Activated CD8-positive, alpha-beta memory T cell treated with anti-CD3 and anti-CD28 coated beads for 36 hours (primary cell): ENCODE results near the gene GRIK3. TPM values are rescaled to one million over a fixed set of nuclear protein-coding genes. Genes with fewer than 3 reads are reported as not detected.

Source experiments
- CTCF ChIA-PET: fragments of 350-600 bp; sonication (Branson Sonifier 250); formaldehyde crosslinking; loops from one replicate; lab custom pipeline; 2021; ENCODE audit warnings: antibody characterized with exemption; lab: Charles Lee
- POLR2A ChIA-PET: fragments of 350-600 bp; sonication (Branson Sonifier 250); formaldehyde crosslinking; loops from one replicate; lab custom pipeline; 2021; ENCODE audit warnings: antibody characterized with exemption; lab: Charles Lee
- total RNA-seq, 2 experiments: library from RNA; stranded (reverse); gene quantifications; one replicate each; pipeline ENCODE4 v1.2.3, GENCODE V29; 2021

GRIK3 gene
- total RNA-seq, 2 experiments from 2014 or later: not detected

DNA sequence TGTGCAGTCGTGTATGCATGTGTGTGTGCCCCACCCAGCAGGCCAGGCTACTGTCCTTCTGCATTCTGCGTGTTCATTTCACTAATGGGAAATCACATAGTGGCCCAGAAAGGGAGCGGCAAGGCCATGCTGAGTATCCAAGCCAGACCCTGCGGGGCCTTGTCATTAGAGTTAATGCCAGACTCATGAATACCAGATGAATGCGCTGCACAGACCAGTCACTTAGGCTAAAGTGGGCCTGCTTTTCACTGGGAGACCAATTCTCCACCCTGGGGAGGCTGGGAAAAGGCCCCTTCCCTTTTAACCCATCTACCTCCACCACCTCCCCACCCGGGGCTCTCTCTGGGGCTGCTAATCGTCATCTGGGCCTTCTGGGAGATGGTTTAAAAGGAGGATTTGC is 17.0 kb upstream of the GRIK3 start:
- CTCF ChIA-PET: no interaction called here
- POLR2A ChIA-PET: no interaction called here

DNA sequence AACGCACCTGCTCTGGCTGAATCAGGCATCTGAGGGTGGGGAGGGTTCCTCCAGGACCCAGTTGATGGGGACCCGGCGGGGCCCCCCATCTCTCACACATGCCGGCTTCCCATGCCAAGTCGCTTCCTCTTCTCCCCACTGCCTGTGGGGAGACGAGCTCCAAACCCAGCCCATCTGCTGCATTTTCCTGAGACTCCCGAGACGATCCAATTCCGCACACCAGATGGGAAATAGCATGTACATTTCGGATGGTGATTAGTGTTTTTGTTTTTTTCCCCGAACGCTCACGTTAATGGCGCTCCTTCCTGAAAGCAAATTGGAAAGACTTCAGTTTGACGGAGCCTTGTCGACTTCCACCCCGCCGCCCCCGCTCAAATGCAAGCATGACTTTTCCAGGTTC is 13.2 kb upstream of the GRIK3 start:
- ChIA-PET POLR2A (no interaction called here), CTCF (no interaction called here)

DNA sequence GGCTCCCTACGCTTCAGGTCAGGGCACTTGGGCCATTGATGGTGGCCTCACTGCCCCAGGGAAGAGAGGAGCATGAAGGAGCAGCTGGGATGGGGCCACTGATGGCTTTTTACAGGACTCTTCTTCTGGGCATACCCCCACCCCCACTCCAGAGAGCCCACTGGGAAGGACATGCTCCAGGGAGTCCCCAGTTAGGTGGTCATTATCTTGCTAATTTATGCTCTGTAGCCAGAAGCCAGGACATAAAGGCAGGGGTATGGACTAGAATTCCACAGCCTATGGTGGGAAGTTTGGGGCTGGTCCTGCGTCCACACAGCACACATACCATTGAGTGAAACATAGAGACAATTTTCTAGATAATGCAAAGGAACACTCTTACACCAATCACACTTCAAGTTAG is 8.8 kb upstream of the GRIK3 start:
- ChIA-PET POLR2A (no interaction called here), CTCF (no interaction called here)

DNA sequence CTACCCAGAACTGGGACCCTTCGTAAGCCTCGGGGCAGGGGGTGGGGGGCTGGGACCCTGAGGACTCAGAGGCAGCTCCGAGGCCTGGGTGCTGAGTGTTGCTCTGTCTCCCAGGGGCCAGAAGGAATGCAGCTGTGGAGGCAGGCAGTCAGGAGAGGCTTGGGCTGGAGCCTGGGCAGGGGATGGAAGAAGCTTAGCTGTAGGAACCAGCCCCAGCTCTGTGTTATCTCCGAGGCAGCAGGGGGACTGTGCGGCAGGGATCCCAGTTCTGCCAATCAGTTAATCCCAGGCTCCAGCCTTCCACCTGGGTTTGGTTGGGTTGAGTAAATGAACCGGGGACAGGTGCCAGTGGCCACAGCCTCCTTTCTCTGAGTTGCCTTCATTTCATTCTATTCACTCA is 8.2 kb upstream of the GRIK3 start:
- CTCF ChIA-PET: no interaction called here
- POLR2A ChIA-PET: no interaction called here

DNA sequence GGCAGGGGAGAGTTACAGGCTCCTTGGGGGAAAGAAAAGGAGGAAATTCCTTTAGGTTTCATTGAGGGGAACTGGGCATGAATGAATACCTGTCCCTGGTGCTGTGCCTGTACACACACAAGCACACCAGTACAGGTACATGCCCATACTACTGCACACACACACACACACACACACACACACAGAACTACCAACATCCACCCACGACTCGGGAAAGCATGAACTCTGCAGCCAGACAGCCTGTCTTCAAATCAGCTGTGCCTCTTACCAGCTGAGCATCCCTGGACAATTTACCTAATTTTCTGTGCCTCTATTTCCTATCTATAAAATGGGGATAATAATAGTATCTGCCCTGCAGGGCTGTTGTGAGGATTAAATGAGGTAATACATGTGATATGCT is 7.2 kb upstream of the GRIK3 start:
- ChIA-PET CTCF (no interaction called here), POLR2A (no interaction called here)

DNA sequence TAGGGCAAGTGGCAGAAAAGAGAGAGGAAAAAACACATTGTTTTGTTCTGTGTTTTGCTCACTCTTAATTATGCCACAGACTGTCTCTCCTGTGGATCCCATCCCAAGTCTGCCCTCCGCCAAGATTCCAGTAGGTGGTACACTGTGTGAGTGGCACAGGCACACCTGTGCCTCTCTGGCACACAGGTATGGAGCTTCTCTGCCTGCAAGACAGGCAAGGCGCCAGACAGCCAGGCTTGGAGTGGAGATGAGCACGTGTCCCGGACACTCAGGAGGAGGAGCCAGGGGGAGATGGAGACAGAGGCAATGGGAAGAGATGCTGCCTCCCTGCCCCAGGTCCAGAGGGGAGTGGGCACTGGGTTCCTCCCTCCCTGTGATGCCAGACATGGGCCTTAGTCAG is 6.5 kb upstream of the GRIK3 start:
- ChIA-PET CTCF (no interaction called here), POLR2A (no interaction called here)

DNA sequence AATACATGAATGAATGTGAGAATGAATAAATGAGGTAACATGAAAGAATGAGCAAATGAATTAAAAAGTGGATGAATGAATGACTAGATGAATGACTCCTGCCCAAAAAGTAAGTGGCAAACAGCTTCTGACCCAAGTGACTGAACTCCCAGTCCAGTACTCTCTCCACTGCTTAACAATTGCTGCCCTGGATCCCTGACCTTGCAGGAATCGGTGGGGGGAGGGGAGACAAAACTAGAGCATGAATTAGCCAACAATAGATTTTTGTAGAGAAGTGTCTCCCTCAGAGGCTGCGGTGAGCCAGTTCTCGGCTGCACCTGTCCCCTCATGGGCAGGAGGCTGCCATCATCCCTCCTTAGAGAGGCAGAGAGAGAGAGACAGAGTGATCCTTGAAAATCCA is 5.9 kb upstream of the GRIK3 start:
- CTCF ChIA-PET: no interaction called here
- POLR2A ChIA-PET: no interaction called here

DNA sequence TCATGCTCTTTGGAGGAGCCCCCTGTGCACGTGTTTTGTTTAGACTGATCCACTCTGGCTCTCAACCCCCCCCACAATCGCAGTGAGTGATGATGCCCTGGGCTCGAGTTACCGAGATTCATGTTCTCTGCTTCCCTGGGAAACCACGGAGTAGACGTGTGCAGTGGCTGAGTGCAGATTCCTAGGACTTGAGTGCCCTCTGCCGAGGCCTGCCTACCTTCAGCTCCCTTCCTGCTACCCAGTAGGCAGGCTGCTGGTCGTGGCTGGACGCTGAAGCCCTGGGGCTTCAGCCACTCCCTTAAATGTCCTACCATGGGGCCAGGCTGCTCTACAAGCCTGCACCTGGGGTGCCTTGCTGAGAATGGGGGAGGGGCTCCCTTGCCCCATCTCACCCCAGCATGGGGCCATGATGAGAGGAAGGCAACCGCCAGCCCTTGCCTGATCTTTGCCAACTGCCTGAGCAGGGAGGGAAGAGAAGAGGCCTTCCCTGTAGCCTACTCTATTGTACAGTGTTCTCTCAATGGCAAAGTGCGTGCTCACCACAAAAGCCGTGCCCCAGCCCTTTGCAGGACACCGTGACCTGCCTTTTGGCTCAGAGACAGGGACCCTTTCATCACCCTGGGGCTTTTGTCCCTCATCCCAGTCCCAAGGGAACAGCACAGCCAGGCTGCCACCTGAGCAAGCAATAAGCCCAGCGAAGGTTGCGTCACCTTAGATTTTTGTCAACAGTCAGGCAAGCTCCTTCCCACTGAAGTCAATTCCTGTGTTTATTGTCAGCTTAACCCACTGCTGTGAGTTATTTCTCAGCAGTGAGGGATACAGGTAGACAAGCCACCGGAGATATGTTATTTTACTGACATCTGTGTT is 4.1 kb upstream of the GRIK3 start:
- ChIA-PET CTCF (no interaction called here), POLR2A (no interaction called here)

DNA sequence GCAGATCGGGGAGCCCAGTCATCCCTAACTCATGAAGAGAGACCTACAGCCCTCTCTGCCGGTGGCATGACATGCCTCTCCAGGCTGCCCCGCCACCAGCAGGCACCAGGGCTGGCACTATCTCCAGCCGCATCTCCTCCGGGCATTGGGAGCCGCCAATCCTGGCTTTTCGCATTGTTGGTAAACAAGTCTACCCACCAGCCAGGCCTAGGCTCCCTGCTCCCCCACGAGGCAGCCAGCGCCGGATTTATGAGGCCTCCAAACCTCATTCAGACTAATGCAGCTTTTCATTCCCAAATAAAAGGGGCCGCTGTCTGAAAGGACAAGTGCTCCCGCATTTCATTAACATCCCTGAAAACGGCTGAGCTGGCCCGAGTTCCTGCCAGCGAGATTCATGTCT is 3.4 kb upstream of the GRIK3 start:
- ChIA-PET CTCF (no interaction called here), POLR2A (no interaction called here)

DNA sequence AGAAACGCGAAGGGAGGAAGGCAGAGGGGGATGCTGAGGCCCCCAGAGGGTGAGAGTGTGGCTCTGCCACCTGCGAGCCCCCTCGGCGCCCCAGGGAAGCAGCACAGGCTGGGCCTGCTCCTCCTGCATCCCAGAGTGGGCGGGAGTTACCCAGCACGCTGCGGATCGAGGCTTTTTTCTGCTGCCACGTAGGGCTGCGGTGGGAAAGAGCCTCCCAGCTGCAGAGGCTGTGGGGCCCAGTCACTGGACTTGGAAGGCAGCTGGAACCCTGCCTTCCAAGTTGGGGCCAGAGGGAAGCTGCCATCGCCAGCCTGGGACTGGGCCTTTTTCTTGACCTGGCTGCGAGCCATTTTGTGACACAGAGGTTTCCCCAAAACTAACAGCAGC is 2.3 kb upstream of the GRIK3 start:
- POLR2A ChIA-PET: no interaction called here
- CTCF ChIA-PET: no interaction called here

DNA sequence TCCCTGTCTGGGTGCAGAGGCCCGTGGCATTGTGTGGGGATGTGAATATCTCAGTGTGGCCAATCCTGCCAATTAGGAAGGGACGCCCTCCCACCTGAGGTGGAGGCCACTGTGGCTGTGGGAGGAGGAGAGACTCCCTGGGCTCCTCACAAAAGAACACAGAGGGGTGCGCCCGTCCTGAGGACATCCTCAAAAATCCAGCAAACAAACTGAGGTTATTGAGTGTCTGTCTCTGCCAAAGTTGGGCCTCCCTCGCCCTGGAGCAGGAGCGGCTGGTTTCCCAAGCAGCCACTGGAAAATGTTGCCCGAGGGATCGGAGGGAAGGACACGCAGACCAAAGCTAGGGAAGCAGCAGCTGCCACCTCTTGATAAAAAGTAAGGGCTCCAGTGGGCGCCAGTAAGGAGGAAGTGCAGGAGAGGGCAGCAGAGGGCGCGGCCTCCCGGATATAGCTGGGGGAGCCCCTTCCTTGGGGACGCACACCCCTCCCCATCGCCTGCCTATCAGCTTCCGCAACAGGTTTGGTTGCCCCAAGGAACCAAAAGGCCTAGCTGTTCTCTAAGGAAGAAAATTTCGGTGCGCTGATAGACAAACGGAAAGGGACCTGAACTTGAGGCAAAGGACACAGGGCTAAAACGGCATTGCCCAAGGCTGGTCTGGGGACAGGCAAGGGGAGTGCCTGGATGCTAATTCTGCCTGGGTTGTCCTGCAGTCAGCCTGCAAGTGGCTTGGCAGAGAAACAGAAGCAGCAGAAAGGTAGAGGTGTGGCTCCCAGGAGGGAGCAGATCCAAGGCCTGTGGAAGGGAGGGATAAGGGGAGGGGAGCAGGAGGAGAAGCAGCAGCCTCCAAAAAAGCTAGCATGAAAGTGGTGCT is 1.7 kb upstream of the GRIK3 start:
- POLR2A ChIA-PET: no interaction called here
- CTCF ChIA-PET: no interaction called here

DNA sequence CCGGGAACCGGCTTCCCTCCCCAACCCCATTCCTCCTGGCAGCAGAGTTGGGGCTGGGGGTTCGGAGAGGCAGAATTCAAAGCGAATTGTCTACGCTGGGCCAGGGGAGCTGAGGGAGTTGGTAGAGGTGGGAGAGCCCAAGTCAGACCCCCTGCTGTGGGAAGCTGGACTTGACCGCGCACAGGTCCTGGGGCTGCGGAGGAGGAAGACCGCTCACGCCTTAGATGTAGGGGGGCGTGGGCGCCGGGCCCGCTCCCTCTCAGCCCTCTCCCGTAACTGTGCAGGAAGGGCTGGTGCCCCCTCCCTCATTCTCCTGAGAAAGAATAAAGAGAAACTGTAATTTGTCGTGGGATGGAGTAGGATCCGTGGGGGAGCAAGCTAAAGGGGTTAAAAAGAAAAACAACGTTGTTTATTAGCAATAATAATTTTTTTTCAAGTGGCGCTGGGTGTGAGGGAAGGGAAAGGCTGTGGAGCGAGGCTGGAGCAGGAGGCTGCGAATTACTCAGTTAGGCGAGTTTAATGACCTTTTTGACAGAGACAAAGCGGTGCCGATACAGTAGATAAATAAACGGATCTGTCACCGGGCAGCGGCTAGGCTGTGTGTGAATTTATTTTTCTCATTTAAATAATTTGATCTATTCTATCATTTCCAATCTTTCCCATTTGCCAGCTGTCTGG is 838 bp upstream of the GRIK3 start:
- CTCF ChIA-PET: no interaction called here

DNA sequence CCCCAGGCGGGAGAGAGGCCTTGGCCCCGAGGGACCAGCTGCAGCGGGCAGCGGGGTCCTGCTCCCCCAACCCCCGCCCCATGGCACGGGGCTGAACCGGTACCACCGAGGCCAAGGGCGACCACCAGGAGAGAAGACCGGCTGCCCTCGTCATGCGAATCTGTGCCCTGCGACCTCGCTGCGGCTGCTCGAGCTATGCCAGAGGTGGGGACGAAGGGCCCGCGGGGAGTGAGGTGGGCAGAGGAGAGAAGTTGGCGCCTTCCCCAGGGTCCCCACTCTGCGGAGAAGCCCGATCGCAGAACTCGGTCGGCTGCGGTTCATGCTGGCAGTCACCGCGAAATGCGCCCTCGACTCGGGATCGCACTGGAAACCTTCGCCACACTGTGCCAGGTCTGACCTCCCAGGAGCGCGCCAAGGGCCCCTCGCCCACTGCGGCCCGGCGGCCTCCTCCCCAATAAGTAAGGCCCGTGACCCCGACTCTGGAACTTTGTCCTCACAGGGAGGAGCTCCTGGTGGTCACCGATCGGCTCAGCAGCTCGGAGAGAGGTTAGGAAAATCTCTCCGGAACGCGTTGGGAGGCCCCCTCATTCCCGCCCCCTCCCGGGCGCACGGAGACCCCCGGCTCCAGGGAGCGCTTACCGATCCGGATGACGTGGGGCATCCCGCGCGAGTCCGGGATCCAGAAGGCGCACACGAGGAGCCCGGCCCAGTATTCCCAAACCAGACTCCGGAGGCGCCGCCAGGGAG is 787 bp downstream of the GRIK3 start:
- ChIA-PET CTCF (no interaction called here), POLR2A (no interaction called here)

More for the DNA sequence above, 838 bp upstream of the GRIK3 start:
- POLR2A ChIA-PET: no interaction called here

DNA sequence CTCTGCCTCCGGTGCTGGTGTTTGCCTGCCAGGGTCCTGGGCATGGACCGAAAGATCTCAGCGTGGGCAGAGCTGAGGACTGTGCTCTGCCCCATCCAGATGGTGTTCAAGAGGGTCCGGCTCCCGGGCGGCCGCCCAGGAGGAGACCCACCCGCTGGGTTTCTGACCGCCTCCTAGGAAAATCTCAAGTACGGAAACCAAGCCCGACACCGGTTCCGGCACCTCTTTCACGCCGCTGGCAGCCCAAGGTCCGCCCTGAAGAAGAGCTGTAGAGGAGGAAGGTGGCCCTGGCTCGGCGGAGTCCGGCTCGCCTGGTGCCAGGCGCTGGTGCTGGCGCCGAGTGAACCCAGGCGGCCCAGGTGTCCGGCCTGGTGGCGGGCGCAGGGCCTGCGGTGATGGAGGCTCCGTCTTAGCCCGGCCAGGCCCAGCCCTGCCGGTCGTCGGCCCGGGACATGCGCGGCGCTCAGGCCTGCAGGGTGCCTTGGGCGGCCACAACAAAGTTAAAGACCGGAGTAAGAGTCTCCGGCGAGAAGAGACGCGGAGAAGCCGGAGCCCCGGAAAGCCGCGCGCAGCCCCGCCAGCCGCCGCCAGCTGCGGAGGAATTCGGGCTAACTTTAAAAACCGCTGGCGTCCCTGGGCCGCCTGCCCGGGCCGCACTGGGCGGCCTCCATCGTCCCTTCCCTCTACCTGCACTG is 1.5 kb downstream of the GRIK3 start:
- CTCF ChIA-PET: no interaction called here
- POLR2A ChIA-PET: no interaction called here

DNA sequence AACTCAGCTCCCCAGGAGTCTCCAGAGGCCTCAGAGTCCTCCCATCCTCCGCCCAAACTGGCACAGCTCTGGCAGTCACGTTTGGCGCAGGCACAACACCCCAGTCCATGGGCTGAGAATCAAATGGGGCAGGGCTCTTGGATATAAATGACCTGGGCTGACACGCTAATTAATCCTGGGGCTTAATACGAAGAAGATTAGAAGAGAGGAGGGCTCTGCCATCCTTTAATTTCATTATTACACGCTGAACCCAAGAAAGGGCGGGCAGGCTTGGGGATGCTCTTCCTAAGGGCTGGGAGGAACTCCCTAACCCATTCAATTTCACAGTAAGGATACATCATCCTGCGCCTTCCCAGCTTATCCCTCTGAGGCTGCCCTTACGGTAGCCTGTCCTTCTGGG is 2.4 kb downstream of the GRIK3 start:
- CTCF ChIA-PET: no interaction called here

DNA sequence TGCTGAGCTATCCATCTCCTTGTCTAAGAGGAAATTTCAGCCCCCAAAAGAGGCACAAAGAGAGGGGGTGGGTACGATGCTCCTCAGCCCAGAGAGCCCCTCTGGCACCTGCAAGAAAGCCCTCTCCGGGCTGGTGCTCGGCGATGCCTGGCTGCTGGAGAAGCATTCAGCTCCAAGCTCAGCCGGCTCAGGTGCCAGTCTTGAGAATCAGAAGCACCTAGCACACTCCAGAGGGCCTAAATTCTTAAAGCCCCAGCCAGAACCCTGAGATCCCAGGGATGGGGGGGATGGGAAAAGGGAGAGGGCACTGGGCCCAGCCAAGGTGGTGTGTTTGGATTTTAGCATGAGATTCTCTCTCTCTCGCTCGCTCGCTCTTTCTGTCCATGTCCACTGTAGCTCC is 2.9 kb downstream of the GRIK3 start:
- CTCF ChIA-PET: no interaction called here
- POLR2A ChIA-PET: no interaction called here

More for the DNA sequence above, 2.4 kb downstream of the GRIK3 start:
- POLR2A ChIA-PET: no interaction called here

DNA sequence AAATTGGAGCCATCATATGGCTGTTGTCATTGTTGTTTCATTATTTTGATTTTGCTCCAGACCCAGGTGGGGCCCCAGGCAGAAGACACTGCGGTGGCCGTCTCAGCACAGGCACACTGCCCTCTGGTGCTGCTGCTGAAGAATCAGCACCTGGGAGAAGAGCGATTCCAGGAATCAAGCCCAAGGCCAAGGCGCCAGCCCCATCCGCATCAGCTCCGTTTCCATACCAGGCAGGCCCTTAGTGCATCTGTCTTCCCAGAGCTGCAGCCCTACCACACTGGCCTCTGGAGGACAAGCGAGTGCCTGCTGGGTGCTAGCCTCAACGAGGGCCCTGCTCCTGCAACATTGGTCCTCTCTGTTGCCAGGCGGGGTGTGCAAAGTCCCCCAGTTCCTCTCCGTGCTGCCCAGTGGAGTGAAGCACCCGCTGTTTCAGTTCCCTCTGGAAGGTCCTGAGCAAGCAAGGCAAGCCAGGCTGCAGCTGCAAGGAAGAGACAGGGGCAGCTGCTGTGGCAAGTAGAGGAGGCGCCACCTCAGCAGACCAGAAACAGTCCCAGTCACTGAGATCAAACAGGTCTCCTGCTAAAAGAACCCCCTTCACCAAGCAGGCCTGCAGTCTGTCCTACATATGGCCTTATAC is 5.2 kb downstream of the GRIK3 start:
- CTCF ChIA-PET: no interaction called here
- POLR2A ChIA-PET: no interaction called here

DNA sequence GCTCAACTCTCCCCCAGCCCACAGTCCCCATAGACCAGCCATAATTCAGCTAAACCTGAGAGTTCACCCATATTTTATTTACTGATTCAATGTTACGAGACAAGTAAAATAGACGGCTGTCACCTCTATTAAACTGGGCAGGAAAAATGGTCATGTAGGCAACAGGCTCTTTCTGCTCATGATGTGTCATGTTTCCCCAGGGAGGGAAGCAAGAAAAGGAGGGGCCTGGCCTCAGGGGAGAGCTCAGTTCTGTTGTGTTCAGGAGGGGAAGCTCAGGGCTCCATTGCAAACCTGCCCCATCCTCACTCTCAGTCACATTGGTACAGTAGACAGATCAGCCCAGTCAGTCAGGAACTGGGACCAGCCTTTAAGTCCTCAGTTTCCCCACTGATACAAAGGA is 12.8 kb downstream of the GRIK3 start:
- POLR2A ChIA-PET: no interaction called here
- CTCF ChIA-PET: no interaction called here
